Measurements from ENCODE around the gene SH3GLB2.
A peak's percentile ranks its signal among the peaks of the same experiment; 100 is the strongest.

The SH3GLB2 gene

GRCh38 chr9:129010267-129010975 lies 17.7 kb downstream of the SH3GLB2 start:
- no peak overlapping the region for H3K27ac ChIP-seq
- DNase-seq (ENCODE audit: low spot score): no peak
- H3K4me3 ChIP-seq: no peak overlapping the region

GRCh38 chr9:129009584-129010141 lies 18.5 kb downstream of the SH3GLB2 start:
- H3K4me3 ChIP-seq: no peak overlapping the region
- DNase-seq (ENCODE audit: low spot score): no peak
- TF ChIP-seq, protein P1, sequence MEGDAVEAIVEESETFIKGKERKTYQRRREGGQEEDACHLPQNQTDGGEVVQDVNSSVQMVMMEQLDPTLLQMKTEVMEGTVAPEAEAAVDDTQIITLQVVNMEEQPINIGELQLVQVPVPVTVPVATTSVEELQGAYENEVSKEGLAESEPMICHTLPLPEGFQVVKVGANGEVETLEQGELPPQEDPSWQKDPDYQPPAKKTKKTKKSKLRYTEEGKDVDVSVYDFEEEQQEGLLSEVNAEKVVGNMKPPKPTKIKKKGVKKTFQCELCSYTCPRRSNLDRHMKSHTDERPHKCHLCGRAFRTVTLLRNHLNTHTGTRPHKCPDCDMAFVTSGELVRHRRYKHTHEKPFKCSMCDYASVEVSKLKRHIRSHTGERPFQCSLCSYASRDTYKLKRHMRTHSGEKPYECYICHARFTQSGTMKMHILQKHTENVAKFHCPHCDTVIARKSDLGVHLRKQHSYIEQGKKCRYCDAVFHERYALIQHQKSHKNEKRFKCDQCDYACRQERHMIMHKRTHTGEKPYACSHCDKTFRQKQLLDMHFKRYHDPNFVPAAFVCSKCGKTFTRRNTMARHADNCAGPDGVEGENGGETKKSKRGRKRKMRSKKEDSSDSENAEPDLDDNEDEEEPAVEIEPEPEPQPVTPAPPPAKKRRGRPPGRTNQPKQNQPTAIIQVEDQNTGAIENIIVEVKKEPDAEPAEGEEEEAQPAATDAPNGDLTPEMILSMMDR (IDR thresholded peaks at IDR 0.05): no peak
- H3K27ac ChIP-seq: no peak overlapping the region

More at GRCh38 chr9:129010267-129010975, 17.7 kb downstream of the SH3GLB2 start:
- TF ChIP-seq, protein P1 (IDR thresholded peaks at IDR 0.05): no peak

DNA sequence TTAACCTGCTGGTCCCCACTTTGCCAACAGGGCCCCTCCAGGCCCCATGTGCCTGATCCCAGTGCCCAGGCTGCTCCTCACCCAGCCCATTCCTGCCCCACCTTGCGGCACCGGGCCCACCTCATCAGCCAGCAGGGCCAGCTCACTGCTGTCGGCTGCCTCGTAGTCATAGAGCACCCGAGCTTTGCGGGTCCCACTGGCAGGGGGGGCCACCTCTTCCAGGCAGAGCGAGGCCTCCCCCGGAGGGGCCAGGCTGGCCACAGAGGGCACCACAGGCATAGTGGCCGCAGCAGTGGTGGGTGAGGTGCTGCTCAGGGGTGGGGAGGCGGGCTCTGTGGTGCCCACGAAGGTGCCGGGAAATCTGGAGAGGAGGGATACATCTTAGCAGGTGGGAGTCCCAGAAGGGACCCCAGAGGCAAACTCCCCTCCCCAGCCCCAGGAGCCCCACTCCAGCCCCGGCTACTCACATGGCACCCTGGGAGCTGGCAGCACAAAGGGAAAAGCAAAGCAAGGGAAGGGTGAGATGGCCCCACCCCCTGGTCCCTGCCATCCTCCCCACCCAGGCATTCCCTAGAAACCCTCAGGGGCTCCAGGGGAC lies 19.0 kb downstream of the SH3GLB2 start:
- Histone ChIP-seq H3K27ac (peak overlapping the region in 1 of 2 donors; percentile 55), H3K4me3 (no peak overlapping the region)
- DNase-seq (ENCODE audit: low spot score): no peak
- TF ChIP-seq, protein P1 (IDR thresholded peaks at IDR 0.05): no peak

DNA sequence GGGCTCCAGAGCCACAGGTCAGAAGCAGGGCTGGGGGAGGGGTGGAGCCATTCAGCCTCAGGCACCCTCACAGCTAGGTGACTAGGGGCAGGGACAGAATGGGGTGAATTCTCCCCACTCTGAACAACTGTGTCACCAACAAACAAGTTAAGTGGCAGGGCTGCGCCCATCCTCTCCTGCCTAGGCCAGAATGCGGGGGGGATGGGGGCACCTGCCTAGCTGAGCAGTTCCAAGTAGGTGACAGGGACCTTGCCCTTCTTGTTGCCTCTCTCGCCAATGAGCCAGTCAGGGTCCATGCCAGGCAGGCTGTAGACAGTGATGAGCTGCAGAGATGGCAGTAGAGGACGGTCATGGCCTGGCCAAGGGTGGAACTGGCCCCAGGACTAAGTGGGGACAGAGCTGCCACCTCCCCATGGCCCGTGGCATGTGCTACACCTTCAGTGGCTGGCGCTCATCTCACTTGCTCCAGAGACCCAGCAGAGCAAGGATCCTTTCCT lies 19.6 kb downstream of the SH3GLB2 start:
- no peak for DNase-seq (ENCODE audit: low spot score)
- Histone ChIP-seq H3K27ac (peak overlapping the region in 1 of 2 donors; percentile 55), H3K4me3 (no peak overlapping the region)
- TF ChIP-seq, protein P1 (IDR thresholded peaks at IDR 0.05): no peak

DNA sequence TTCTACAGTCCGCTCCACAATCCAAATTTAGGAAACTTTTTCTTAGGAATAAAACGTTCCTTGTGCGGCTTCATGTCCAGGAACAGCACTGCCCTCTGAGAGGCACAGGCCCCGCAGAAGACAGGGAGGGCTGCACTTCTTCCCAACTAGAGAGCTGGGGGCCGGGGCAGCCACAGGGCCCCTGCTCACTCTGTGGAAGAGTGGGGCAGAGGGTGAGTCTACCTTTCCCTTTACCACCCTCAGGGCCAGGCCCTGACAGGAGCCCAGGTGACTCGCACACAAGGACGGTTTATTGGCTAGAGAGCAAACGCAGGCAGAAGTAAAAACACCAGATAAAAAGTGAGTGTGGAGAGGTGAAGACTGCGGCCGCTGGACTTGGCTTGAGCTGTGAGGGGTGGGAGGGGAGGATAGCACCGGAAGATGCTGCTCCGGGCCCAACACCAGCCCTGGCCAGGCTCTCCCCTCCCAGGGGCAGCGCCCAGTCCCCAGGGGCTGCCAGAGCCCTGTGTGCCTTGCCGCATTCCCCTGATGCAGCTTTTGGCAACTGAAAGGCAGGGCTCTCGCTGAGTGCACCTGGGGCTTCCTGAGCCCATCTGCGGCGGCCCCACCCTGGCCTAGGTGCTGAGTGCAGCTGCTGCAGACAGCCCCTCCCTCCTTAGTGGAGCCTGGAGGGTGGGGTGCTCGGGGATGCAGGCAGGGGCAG lies 20.2 kb downstream of the SH3GLB2 start:
- Histone ChIP-seq H3K4me3 (no peak overlapping the region), H3K27ac (peak overlapping the region; percentile 33 to 55)
- no peak for DNase-seq (ENCODE audit: low spot score)
- TF ChIP-seq, protein P1 (IDR thresholded peaks at IDR 0.05): no peak

DNA sequence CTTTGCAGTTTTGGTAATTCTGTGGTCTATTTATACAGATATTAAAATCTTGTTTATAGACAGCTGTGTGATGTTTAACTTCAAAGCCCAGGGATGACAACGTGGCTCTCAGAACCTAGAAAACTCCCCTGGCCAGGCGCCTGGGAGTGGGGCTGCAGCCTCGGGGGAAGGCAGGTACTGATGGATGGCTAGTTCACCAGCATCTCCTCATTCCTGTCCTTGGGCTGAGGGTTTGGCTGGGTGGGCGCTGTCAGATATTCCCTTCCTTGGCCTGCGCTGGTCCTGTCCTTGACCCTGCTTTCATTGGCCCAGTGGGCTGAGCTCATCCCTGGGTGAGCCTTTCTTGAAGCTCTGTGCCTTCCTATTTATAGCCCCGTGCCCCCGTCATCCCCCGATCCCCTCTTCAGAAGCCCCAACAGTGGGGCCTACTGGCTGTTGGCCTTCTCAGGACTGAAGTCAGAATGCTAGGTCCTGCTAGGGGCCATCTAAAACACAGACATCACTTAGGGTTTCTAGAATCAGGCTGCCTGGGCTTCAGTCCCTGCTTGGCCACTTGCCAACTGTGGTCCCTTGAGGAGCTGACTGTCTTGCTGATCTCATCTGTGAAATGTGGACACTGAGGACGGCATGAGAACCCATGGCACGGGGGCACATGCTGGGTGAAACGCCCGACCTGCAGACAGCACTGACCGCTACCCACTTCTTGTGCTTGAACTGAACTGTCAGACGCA lies 20.9 kb downstream of the SH3GLB2 start:
- Histone ChIP-seq H3K4me3 (no peak overlapping the region), H3K27ac (peak overlapping the region; percentile 33 to 55)
- TF ChIP-seq, protein P1 (IDR thresholded peaks at IDR 0.05): no peak
- DNase-seq (ENCODE audit: low spot score): no peak

All from coronary artery (tissue), 2 donors.